K562 (cell line): ENCODE measurements around the gene SERHL2. TPM values are rescaled to one million over a fixed set of nuclear protein-coding genes. Genes with fewer than 3 reads are reported as not detected.

Source experiments
- ERF ChIP-seq: fragments of 450-650 bp; formaldehyde crosslinking; IDR thresholded peaks from 2 replicates; pipeline ENCODE4 v1.4.0; 2020; ENCODE audit warnings: mild to moderate bottlenecking, mixed read lengths
- FOXP1 ChIP-seq: sonication (generic); formaldehyde crosslinking; IDR thresholded peaks from 2 replicates; pipeline ENCODE4 v1.8.0; 2022; ENCODE audit warnings: mild to moderate bottlenecking, missing genetic modification reagents
- HDAC1 ChIP-seq, 2 experiments: fragments of 450-650 bp; IDR thresholded peaks; 2 replicates each; pipeline ENCODE4 v1.6.1; 2016 to 2017; ENCODE audit warnings: inconsistent platforms in 1 of 2, mild to moderate bottlenecking in 1 of 2, moderate library complexity in 1 of 2
- NEUROD1 ChIP-seq: fragments of 150-350 bp; IDR thresholded peaks from 2 replicates; pipeline ENCODE4 v1.6.1; 2014; ENCODE audit warnings: borderline replicate concordance, low read length, low read depth; ENCODE audit not compliant: partially characterized antibody
- NFYB ChIP-seq: IDR thresholded peaks from 2 replicates; pipeline ENCODE4 v1.6.1; 2011; ENCODE audit warnings: mild to moderate bottlenecking, moderate library complexity; ENCODE audit not compliant: insufficient read length; ENCODE audit errors: extremely low read depth
- POLR2B ChIP-seq: fragments of 450-650 bp; IDR thresholded peaks from 2 replicates; pipeline ENCODE4 v1.6.1; 2018; ENCODE audit warnings: low read depth; ENCODE audit not compliant: partially characterized antibody
- RNF2 ChIP-seq: sonication (generic); IDR thresholded peaks from 2 replicates; pipeline ENCODE4 v1.6.1; 2016
- SAP30 ChIP-seq: fragments of 200-600 bp; sonication (generic); IDR thresholded peaks from 2 replicates; pipeline ENCODE4 v1.6.1; 2012; ENCODE audit warnings: borderline replicate concordance, low read depth, mild to moderate bottlenecking, moderate library complexity, low read length, control low read depth, inconsistent platforms; ENCODE audit not compliant: insufficient read depth, poor library complexity, severe bottlenecking
- SIN3A ChIP-seq, 2 experiments: fragments of 150-350 bp in 1 of 2; IDR thresholded peaks; 2 replicates each; pipeline ENCODE4 v1.6.1; 2011 to 2016; ENCODE audit warnings: borderline replicate concordance in 2 of 2, low read depth in 2 of 2, low read length in 2 of 2, mild to moderate bottlenecking in 2 of 2, moderate library complexity in 2 of 2; ENCODE audit not compliant: control insufficient read depth in 1 of 2
- SUPT5H ChIP-seq: fragments of 450-650 bp; IDR thresholded peaks from 2 replicates; pipeline ENCODE4 v1.6.1; 2016
- ZKSCAN1 ChIP-seq: fragments of 150-350 bp; IDR thresholded peaks from 2 replicates; pipeline ENCODE4 v1.6.1; 2016; ENCODE audit warnings: low read depth, low read length
- ZNF174 ChIP-seq: fragments of 250-450 bp; sonication (Bioruptor Pico); IDR thresholded peaks from 2 replicates; pipeline ENCODE4 v1.4.0; 2020; ENCODE audit warnings: mild to moderate bottlenecking
- polyA plus RNA-seq, 8 experiments: library from polyadenylated mRNA; depleted of rRNA in 4 of 8; stranded (reverse) in 5 of 8; unstranded in 3 of 8; fragments of >200 nt; fragmentation: Nextera tagmentation in 2 of 8; fragmentation: Illumina TruSeq in 1 of 8; extraction: Ambion mirVana in 2 of 8; extraction: Trizol in 1 of 8; gene quantifications; 2 replicates each; pipeline versions ENCODE4 v1.2.1 to v1.2.3, GENCODE V29; 2011 to 2014; ENCODE audit warnings: inconsistent platforms in 1 of 8, missing spikeins in 1 of 8
- total RNA-seq, 7 experiments: library from RNA; depleted of rRNA in 6 of 7; stranded (reverse); fragments of >200 nt in 6 of 7; fragmentation: Illumina TruSeq in 2 of 7; extraction: Trizol in 2 of 7; gene quantifications; 2 replicates each; pipeline versions ENCODE4 v1.2.1 to v1.2.3, GENCODE V29; 2011 to 2021; ENCODE audit warnings: low replicate concordance in 1 of 7
- TF ChIP-seq, protein P1 (sequence below), 2 experiments: IDR thresholded peaks; 2 replicates each; pipeline ENCODE4 v1.6.1; 2012; ENCODE audit warnings: improper control_type of control experiment in 2 of 2, low read depth in 2 of 2, low read length in 2 of 2, borderline replicate concordance in 1 of 2
- TF ChIP-seq, protein P2 (sequence below), 2 experiments: fragments of 450-650 bp in 1 of 2; IDR thresholded peaks; 2 replicates each; pipeline ENCODE4 v1.6.1; 2011 to 2017; ENCODE audit warnings: low read depth in 2 of 2, antibody characterized with exemption in 1 of 2, borderline replicate concordance in 1 of 2, low read length in 1 of 2, mild to moderate bottlenecking in 1 of 2, mixed read lengths in 1 of 2; ENCODE audit not compliant: control insufficient read depth in 1 of 2
- TF ChIP-seq, protein P3 (sequence below): sonication (generic); formaldehyde crosslinking; IDR thresholded peaks from 2 replicates; pipeline ENCODE4 v1.9.0; 2022; ENCODE audit warnings: mild to moderate bottlenecking, missing genetic modification reagents
- TF ChIP-seq, protein P4 (sequence below), 2 experiments: IDR thresholded peaks in 1 of 2; conservative IDR thresholded peaks in 1 of 2; 2 replicates each; pipeline ENCODE4 v1.6.1; 2016; ENCODE audit warnings: low read depth in 2 of 2, mild to moderate bottlenecking in 1 of 2, missing compliant biosample characterization in 1 of 2, missing genetic modification characterization in 1 of 2, moderate library complexity in 1 of 2

SERHL2 gene
- total and polyA plus RNA-seq, 9 of the 15 experiments (the other 6 are each of a cell fraction or from before 2014, with no cell fraction given) = 19.9 to 62.6 (median 25.2) TPM

DNA sequence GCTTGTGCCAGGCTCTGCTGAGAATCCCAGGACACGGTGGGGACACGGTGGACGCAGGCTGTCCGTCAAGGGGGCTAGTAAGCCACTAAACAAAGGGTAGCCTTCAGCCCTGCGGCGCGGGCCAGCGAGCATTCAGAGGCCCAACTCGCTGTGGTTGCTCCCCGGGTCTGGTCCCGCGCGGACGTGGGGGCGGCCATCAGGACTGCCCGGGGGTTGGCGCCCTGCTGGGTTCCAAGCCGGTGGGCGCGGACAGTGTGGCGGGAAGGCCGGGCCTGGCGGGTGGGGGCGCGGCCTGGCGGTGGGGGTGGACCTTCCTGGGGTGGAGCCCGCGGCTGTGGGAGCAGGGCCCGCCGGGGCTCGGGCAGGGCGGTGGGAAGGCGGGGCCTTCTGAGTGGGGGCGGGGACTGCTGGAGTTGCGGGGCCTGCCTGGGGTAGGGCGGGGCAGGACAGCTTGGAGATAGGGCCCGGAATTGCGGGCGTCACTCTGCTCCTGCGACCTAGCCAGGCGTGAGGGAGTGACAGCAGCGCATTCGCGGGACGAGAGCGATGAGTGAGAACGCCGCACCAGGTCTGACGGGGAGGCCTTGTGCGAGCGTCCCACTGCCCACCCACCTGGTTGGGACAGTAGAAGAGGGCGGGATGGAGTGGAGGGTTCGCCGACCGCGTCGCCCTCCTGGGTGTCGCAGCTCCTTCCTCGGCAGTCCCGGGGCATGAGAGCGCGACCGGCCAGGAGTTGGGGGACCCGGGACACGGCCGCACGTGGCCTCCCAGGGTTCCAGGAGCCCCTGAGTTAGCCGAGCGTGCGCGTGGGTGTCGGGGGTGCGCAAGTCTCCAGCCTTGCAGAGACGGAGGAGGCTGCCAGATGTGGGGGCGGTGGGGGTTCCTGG is at the start of gene SERHL2 (continued):
- TF ChIP-seq, protein P1, sequence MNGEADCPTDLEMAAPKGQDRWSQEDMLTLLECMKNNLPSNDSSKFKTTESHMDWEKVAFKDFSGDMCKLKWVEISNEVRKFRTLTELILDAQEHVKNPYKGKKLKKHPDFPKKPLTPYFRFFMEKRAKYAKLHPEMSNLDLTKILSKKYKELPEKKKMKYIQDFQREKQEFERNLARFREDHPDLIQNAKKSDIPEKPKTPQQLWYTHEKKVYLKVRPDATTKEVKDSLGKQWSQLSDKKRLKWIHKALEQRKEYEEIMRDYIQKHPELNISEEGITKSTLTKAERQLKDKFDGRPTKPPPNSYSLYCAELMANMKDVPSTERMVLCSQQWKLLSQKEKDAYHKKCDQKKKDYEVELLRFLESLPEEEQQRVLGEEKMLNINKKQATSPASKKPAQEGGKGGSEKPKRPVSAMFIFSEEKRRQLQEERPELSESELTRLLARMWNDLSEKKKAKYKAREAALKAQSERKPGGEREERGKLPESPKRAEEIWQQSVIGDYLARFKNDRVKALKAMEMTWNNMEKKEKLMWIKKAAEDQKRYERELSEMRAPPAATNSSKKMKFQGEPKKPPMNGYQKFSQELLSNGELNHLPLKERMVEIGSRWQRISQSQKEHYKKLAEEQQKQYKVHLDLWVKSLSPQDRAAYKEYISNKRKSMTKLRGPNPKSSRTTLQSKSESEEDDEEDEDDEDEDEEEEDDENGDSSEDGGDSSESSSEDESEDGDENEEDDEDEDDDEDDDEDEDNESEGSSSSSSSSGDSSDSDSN (IDR thresholded peaks at IDR 0.05; ENCODE audit: borderline replicate concordance in 1 of 2, low read depth in 2 of 2, low read length in 2 of 2) = peak in 1 of 2 experiments; percentile 49; a peak in 1 of 4 replicates
- TF ChIP-seq SIN3A (IDR thresholded peaks at IDR 0.05; ENCODE audit: borderline replicate concordance in 2 of 2, control insufficient read depth in 1 of 2, low read depth in 2 of 2, low read length in 2 of 2) (peak in 1 of 2 experiments; percentile 56; a peak in 1 of 4 replicates), POLR2B (peak; percentile 59), HDAC1 (IDR thresholded peaks at IDR 0.05) (peak in 1 of 2 experiments; percentile 64; a peak in 2 of 4 replicates), FOXP1 (no peak), ZNF174 (CRISPR knock-in tag) (no peak), RNF2 (no peak), SUPT5H (peak; percentile 85), NEUROD1 (no peak), NFYB (no peak), ZKSCAN1 (no peak), ERF (peak; percentile 17; the same call in 1 of the 2 replicates), SAP30 (no peak)
- TF ChIP-seq, protein P2, sequence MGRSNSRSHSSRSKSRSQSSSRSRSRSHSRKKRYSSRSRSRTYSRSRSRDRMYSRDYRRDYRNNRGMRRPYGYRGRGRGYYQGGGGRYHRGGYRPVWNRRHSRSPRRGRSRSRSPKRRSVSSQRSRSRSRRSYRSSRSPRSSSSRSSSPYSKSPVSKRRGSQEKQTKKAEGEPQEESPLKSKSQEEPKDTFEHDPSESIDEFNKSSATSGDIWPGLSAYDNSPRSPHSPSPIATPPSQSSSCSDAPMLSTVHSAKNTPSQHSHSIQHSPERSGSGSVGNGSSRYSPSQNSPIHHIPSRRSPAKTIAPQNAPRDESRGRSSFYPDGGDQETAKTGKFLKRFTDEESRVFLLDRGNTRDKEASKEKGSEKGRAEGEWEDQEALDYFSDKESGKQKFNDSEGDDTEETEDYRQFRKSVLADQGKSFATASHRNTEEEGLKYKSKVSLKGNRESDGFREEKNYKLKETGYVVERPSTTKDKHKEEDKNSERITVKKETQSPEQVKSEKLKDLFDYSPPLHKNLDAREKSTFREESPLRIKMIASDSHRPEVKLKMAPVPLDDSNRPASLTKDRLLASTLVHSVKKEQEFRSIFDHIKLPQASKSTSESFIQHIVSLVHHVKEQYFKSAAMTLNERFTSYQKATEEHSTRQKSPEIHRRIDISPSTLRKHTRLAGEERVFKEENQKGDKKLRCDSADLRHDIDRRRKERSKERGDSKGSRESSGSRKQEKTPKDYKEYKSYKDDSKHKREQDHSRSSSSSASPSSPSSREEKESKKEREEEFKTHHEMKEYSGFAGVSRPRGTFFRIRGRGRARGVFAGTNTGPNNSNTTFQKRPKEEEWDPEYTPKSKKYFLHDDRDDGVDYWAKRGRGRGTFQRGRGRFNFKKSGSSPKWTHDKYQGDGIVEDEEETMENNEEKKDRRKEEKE (IDR thresholded peaks at IDR 0.05; ENCODE audit: borderline replicate concordance in 1 of 2, control insufficient read depth in 1 of 2, low read depth in 2 of 2, low read length in 1 of 2) = no peak
- TF ChIP-seq, protein P3, sequence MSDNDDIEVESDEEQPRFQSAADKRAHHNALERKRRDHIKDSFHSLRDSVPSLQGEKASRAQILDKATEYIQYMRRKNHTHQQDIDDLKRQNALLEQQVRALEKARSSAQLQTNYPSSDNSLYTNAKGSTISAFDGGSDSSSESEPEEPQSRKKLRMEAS (CRISPR knock-in tag) = peak; percentile 59
- TF ChIP-seq, protein P4, sequence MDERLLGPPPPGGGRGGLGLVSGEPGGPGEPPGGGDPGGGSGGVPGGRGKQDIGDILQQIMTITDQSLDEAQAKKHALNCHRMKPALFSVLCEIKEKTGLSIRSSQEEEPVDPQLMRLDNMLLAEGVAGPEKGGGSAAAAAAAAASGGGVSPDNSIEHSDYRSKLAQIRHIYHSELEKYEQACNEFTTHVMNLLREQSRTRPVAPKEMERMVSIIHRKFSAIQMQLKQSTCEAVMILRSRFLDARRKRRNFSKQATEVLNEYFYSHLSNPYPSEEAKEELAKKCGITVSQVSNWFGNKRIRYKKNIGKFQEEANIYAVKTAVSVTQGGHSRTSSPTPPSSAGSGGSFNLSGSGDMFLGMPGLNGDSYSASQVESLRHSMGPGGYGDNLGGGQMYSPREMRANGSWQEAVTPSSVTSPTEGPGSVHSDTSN (CRISPR knock-in tag; IDR thresholded peaks at IDR 0.05; ENCODE audit: low read depth) = peak; percentile 18; the same call in 1 of the 2 replicates
- TF ChIP-seq, protein P4 (tag; conservative IDR thresholded peaks at IDR 0.05; ENCODE audit: low read depth) = no peak; the same call in 1 of the 2 replicates
